Smooth muscle cell (in vitro differentiated cells): ENCODE results near the gene IQSEC3. TPM values are rescaled to one million over a fixed set of nuclear protein-coding genes. Genes with fewer than 3 reads are reported as not detected.

ENCODE experiments used
- DNase-seq: peaks from one replicate; lab custom pipeline; 2025; ENCODE audit not compliant: unreplicated experiment; lab: John Stamatoyannopoulos, UW
- H2AFZ ChIP-seq: fragments of 200-600 bp; sonication (generic); 2 replicates; pipeline ENCODE4 v1.6.0; 2016; ENCODE audit warnings: antibody characterized with exemption, low read depth, mild to moderate bottlenecking
- H3F3A ChIP-seq: fragments of 200-600 bp; sonication (generic); 2 replicates; pipeline ENCODE4 v1.6.0; 2017; ENCODE audit warnings: antibody characterized with exemption, low read depth
- H3K27ac ChIP-seq: fragments of 200-600 bp; sonication (generic); 2 replicates; pipeline ENCODE4 v1.5.1; 2016; ENCODE audit warnings: low read depth, mild to moderate bottlenecking
- H3K27me3 ChIP-seq: fragments of 200-600 bp; sonication (generic); 2 replicates; pipeline ENCODE4 v1.6.1; 2016; ENCODE audit warnings: low read depth, mild to moderate bottlenecking
- H3K36me3 ChIP-seq: fragments of 200-600 bp; sonication (generic); 2 replicates; pipeline ENCODE4 v1.5.1; 2016; ENCODE audit warnings: low read depth
- H3K4me1 ChIP-seq: fragments of 200-600 bp; sonication (generic); 2 replicates; pipeline ENCODE4 v1.5.1; 2016; ENCODE audit warnings: low read depth
- H3K4me2 ChIP-seq: fragments of 200-600 bp; sonication (generic); 2 replicates; pipeline ENCODE4 v1.6.0; 2016; ENCODE audit warnings: mild to moderate bottlenecking
- H3K4me3 ChIP-seq: fragments of 200-600 bp; sonication (generic); 2 replicates; pipeline ENCODE4 v1.5.1; 2016; ENCODE audit warnings: mild to moderate bottlenecking
- H3K79me2 ChIP-seq: fragments of 200-600 bp; sonication (generic); 2 replicates; pipeline ENCODE4 v1.6.0; 2016; ENCODE audit warnings: low read depth, mild to moderate bottlenecking
- H3K9ac ChIP-seq: fragments of 200-600 bp; sonication (generic); 2 replicates; pipeline ENCODE4 v1.6.0; 2016; ENCODE audit warnings: low read depth
- H3K9me3 ChIP-seq: fragments of 200-600 bp; sonication (generic); replicated peaks from 2 replicates; pipeline ENCODE4 v1.5.1; 2016; ENCODE audit warnings: low read depth
- H4K20me1 ChIP-seq: fragments of 200-600 bp; sonication (generic); 2 replicates; pipeline ENCODE4 v1.6.0; 2016; ENCODE audit warnings: low read depth
- CTCF ChIP-seq: fragments of 200-600 bp; sonication (generic); IDR thresholded peaks from 2 replicates; pipeline ENCODE4 v1.5.1; 2017; ENCODE audit warnings: borderline replicate concordance, mild to moderate bottlenecking, antibody characterized with exemption; ENCODE audit not compliant: insufficient read depth, poor library complexity, severe bottlenecking
- WGBS: methylation state at CpG from one replicate; pipeline ENCODE4 v1.1.7; 2016; ENCODE audit warnings: low lambda C conversion rate; 5-methylcytosine and 5-hydroxymethylcytosine counted together
- polyA plus RNA-seq: library from polyadenylated mRNA; unstranded; fragments of >200 nt; fragmentation: Nextera tagmentation; extraction: Ambion mirVana; gene quantifications from 2 replicates; pipeline ENCODE4 v1.2.1, GENCODE V29; 2016
- total RNA-seq: library from RNA; depleted of rRNA; stranded (reverse); fragments of >200 nt; gene quantifications from 2 replicates; pipeline ENCODE4 v1.2.3, GENCODE V29; 2014

IQSEC3 gene
- total and polyA plus RNA-seq, 2 experiments from 2014 or later = 0.72 to 2.4 TPM

GRCh38 chr12:211639-212414, 145.3 kb downstream of the IQSEC3 start:
- H4K20me1 ChIP-seq = no peaks in the 10 kb centered on the region
- no peaks in the 10 kb centered on the region for H3K79me2 ChIP-seq
- DNase-seq = no peak
- H3K4me2 ChIP-seq = no peak overlapping the region
- WGBS = 85% methylated on average over 16 of the region's 16 CpGs
- no peak overlapping the region for H2AFZ ChIP-seq
- no peak overlapping the region for H3K27ac ChIP-seq
- H3K4me1 ChIP-seq = peaks cover 5% of the 10 kb centered on the region
- no peak overlapping the region for H3K4me3 ChIP-seq
- no peaks in the 10 kb centered on the region for H3K36me3 ChIP-seq
- peaks cover 16% of the 10 kb centered on the region for H3K27me3 ChIP-seq
- no peaks in the 10 kb centered on the region for H3F3A ChIP-seq
- H3K9me3 ChIP-seq = no peaks in the 10 kb centered on the region
- H3K9ac ChIP-seq = no peak overlapping the region
- TF ChIP-seq CTCF = no peak

GRCh38 chr12:212415-212714, 145.8 kb downstream of the IQSEC3 start:
- Histone ChIP-seq H3K27ac (no peak overlapping the region), H3K4me1 (peaks cover 5% of the 10 kb centered on the region)

GRCh38 chr12:212715-213526, 146.4 kb downstream of the IQSEC3 start:
- Histone ChIP-seq H3K36me3 (no peaks in the 10 kb centered on the region), H3K27me3 (peaks cover 16% of the 10 kb centered on the region), H2AFZ (no peak overlapping the region)

More at GRCh38 chr12:212415-212714, 145.8 kb downstream of the IQSEC3 start:
- H4K20me1 ChIP-seq = no peaks in the 10 kb centered on the region
- H3K79me2 ChIP-seq = no peaks in the 10 kb centered on the region
- H3F3A ChIP-seq = no peaks in the 10 kb centered on the region
- no peaks in the 10 kb centered on the region for H3K9me3 ChIP-seq
- no peak overlapping the region for H2AFZ ChIP-seq
- no peak overlapping the region for H3K4me3 ChIP-seq
- no peak for DNase-seq
- no peak overlapping the region for H3K4me2 ChIP-seq
- peaks cover 16% of the 10 kb centered on the region for H3K27me3 ChIP-seq
- WGBS = 93% methylated on average over 8 of the region's 8 CpGs
- no peak overlapping the region for H3K9ac ChIP-seq
- H3K36me3 ChIP-seq = no peaks in the 10 kb centered on the region
- TF ChIP-seq CTCF = no peak

More at GRCh38 chr12:212715-213526, 146.4 kb downstream of the IQSEC3 start:
- Histone ChIP-seq H3K4me3 (no peak overlapping the region), H4K20me1 (no peaks in the 10 kb centered on the region), H3K27ac (no peak overlapping the region), H3K9me3 (no peaks in the 10 kb centered on the region), H3F3A (no peaks in the 10 kb centered on the region), H3K79me2 (no peaks in the 10 kb centered on the region), H3K9ac (no peak overlapping the region), H3K4me1 (peaks cover 5% of the 10 kb centered on the region), H3K4me2 (no peak overlapping the region)
- DNase-seq = no peak
- no peak for TF ChIP-seq CTCF
- 82% methylated on average over 22 of the region's 22 CpGs for WGBS
